Astrocyte of the spinal cord (primary cell): ENCODE data around the gene POC1A.
A peak's percentile ranks its signal among the peaks of the same experiment; 100 is the strongest.

Experiments
- DNase-seq: peaks from one replicate; pipeline ENCODE4 v3.0.0; 2011; ENCODE audit warnings: low read depth, low spot score
- H3K4me3 ChIP-seq: 2 replicates; pipeline ENCODE4 v1.5.1; 2011; ENCODE audit warnings: low read depth, mild to moderate bottlenecking, low read length, moderate library complexity
- CTCF ChIP-seq: IDR thresholded peaks from 2 replicates; pipeline ENCODE4 v1.5.1; 2012; ENCODE audit warnings: low read depth, mild to moderate bottlenecking, low read length, inconsistent platforms
- in situ Hi-C: cut with HindIII; loops from 2 replicates; pipeline ENCODE4 v1.10.0; 2017; ENCODE audit warnings: low sequenced_read_pairs

The POC1A gene

GRCh38 chr3:52124766-52125165, 29.5 kb downstream of the POC1A start:
- in situ Hi-C loops: no loop called here
- TF ChIP-seq CTCF: no peak

GRCh38 chr3:52124126-52124525, 30.1 kb downstream of the POC1A start:
- TF ChIP-seq CTCF: no peak
- DNase-seq: no peak
- no peak overlapping the region for H3K4me3 ChIP-seq
- in situ Hi-C loops: no loop called here

More at GRCh38 chr3:52124766-52125165, 29.5 kb downstream of the POC1A start:
- no peak overlapping the region for H3K4me3 ChIP-seq
- no peak for DNase-seq

GRCh38 chr3:52123106-52123725, 31.0 kb downstream of the POC1A start:
- DNase-seq: peak; percentile 69
- H3K4me3 ChIP-seq: no peak overlapping the region
- in situ Hi-C loops: no loop called here
- TF ChIP-seq CTCF: peak; percentile 98

GRCh38 chr3:52122491-52122890, 31.7 kb downstream of the POC1A start:
- DNase-seq: no peak
- no peak for TF ChIP-seq CTCF
- in situ Hi-C loops: no loop called here
- no peak overlapping the region for H3K4me3 ChIP-seq

- no peak overlapping the region for H3K4me3 ChIP-seq
- in situ Hi-C loops: no loop called here
- DNase-seq: no peak
- TF ChIP-seq CTCF: no peak
These were observed 32.4 kb downstream of the POC1A start for GRCh38 chr3:52121813-52122212.

GRCh38 chr3:52121464-52121805, 32.8 kb downstream of the POC1A start:
- no peak overlapping the region for H3K4me3 ChIP-seq
- no peak for TF ChIP-seq CTCF
- in situ Hi-C loops: no loop called here
- no peak for DNase-seq
